ENCODE results near the gene GOLGA8J.

GRCh38 chr15:30046430-30046829 lies 36.3 kb upstream of the GOLGA8J start:
- TF ChIP-seq POLR2AphosphoS5 (IDR thresholded peaks at IDR 0.05; ENCODE audit: low read depth, low read length) (no peak), POLR2A (IDR thresholded peaks at IDR 0.05; ENCODE audit: low read depth, low read length) (no peak)

Measured in GM12892 (cell line).